H1 (cell line): Measurements from ENCODE around the gene STX7.

Experiments
- CTCF ChIP-seq, 3 experiments: IDR thresholded peaks; 1 replicate in 2 of 3; 2 replicates in 1 of 3; pipeline versions ENCODE4 v1.5.1 to v1.6.1; 2011; ENCODE audit warnings: low read length in 3 of 3, mild to moderate bottlenecking in 3 of 3, inconsistent platforms in 2 of 3, low read depth in 1 of 3, moderate library complexity in 1 of 3; ENCODE audit not compliant: insufficient read depth in 1 of 3; ENCODE audit errors: control extremely low read depth in 1 of 3
- EP300 ChIP-seq, 2 experiments: IDR thresholded peaks; 1 replicate in 1 of 2; 2 replicates in 1 of 2; pipeline ENCODE4 v1.6.1; 2011 to 2012; ENCODE audit warnings: low read depth in 2 of 2, low read length in 2 of 2, mild to moderate bottlenecking in 2 of 2, borderline replicate concordance in 1 of 2, inconsistent platforms in 1 of 2, moderate library complexity in 1 of 2
- KDM5A ChIP-seq: fragments of 200-600 bp; IDR thresholded peaks from 2 replicates; pipeline ENCODE4 v1.7.1; 2012; ENCODE audit warnings: mild to moderate bottlenecking, low read length, inconsistent platforms, mixed read lengths
- RAD21 ChIP-seq, 2 experiments: IDR thresholded peaks in 1 of 2; conservative IDR thresholded peaks in 1 of 2; 2 replicates each; pipeline ENCODE4 v1.6.1; 2011; ENCODE audit warnings: low read depth in 2 of 2, low read length in 2 of 2, improper control_type of control experiment in 1 of 2, inconsistent platforms in 1 of 2, mild to moderate bottlenecking in 1 of 2, moderate library complexity in 1 of 2
- RFX5 ChIP-seq: IDR thresholded peaks from 2 replicates; pipeline ENCODE4 v1.6.1; 2011; ENCODE audit warnings: low read depth, low read length, improper control_type of control experiment, borderline replicate concordance
- SIN3A ChIP-seq, 2 experiments: IDR thresholded peaks in 1 of 2; conservative IDR thresholded peaks in 1 of 2; 2 replicates each; pipeline ENCODE4 v1.6.1; 2011 to 2012; ENCODE audit warnings: low read length in 2 of 2, improper control_type of control experiment in 1 of 2, low read depth in 1 of 2, mild to moderate bottlenecking in 1 of 2

- no peak for TF ChIP-seq CTCF (IDR thresholded peaks at IDR 0.05; ENCODE audit: control extremely low read depth in 1 of 3, insufficient read depth in 1 of 3, low read depth in 1 of 3, low read length in 3 of 3)
- TF ChIP-seq KDM5A: no peak
- TF ChIP-seq EP300 (IDR thresholded peaks at IDR 0.05; ENCODE audit: borderline replicate concordance in 1 of 2, low read depth in 2 of 2, low read length in 2 of 2): no peak
- no peak for TF ChIP-seq RFX5
- TF ChIP-seq RAD21 (IDR thresholded peaks at IDR 0.05 in 1 of 2, conservative IDR thresholded peaks at IDR 0.05 in 1 of 2; ENCODE audit: low read depth in 2 of 2, low read length in 2 of 2): no peak
- TF ChIP-seq SIN3A (conservative IDR thresholded peaks at IDR 0.05 in 1 of 2, IDR thresholded peaks at IDR 0.05 in 1 of 2; ENCODE audit: low read depth in 1 of 2, low read length in 2 of 2): no peak
These were observed 1.1 kb downstream of the STX7 start for GRCh38 chr6:132511831-132512220.
